Right lung (tissue), 5 donors: ENCODE measurements around the gene LRRC8C. TPM values are rescaled to one million over a fixed set of nuclear protein-coding genes. Genes with fewer than 3 reads are reported as not detected.
"Not testable (repeated sequence)": the region's sequence is repeated elsewhere in the genome, so short reads cannot be mapped to it uniquely, and the experiment has no call there.

ENCODE experiments used
- DNase-seq, 2 donors: peaks; one replicate each; pipeline ENCODE4 v3.0.0-alpha.2; 2013
- polyA plus RNA-seq, 5 donors: library from polyadenylated mRNA; unstranded; fragments of 120-200 nt; gene quantifications; one replicate each; pipeline versions ENCODE4 v1.2.1 to v1.2.3, GENCODE V29; 2013; ENCODE audit warnings: inconsistent platforms in 1 of 5, low replicate concordance in 1 of 5; ENCODE audit not compliant: insufficient read length in 5 of 5, insufficient read depth in 1 of 5

Gene LRRC8C
- polyA plus RNA-seq, 5 donors = 5.5 to 10.4 (median 8.3) TPM

GRCh38 chr1:89606227-89606980 lies 26.5 kb upstream of the LRRC8C start:
- no peak for DNase-seq

GRCh38 chr1:89607156-89607555 lies 25.8 kb upstream of the LRRC8C start:
- no peak for DNase-seq

- no peak for DNase-seq
Measured at GRCh38 chr1:89607586-89608318, 25.2 kb upstream of the LRRC8C start.

- no peak for DNase-seq
Measured at GRCh38 chr1:89608319-89608983, 24.5 kb upstream of the LRRC8C start.

- DNase-seq = no peak
Measured at GRCh38 chr1:89608984-89609725, 23.8 kb upstream of the LRRC8C start.

- no peak for DNase-seq
Measured at GRCh38 chr1:89609781-89610456, 23.0 kb upstream of the LRRC8C start.

- no peak for DNase-seq
Measured at GRCh38 chr1:89610457-89611011, 22.4 kb upstream of the LRRC8C start.

GRCh38 chr1:89611721-89612120 lies 21.2 kb upstream of the LRRC8C start:
- no peak for DNase-seq

- DNase-seq = no peak
Measured at GRCh38 chr1:89613928-89614327, 19.0 kb upstream of the LRRC8C start.

GRCh38 chr1:89615676-89616598 lies 17.0 kb upstream of the LRRC8C start:
- no peak for DNase-seq

GRCh38 chr1:89616844-89617627 lies 15.9 kb upstream of the LRRC8C start:
- DNase-seq = no peak

GRCh38 chr1:89620664-89621063 lies 12.3 kb upstream of the LRRC8C start:
- DNase-seq = no peak

- DNase-seq = no peak
Measured at GRCh38 chr1:89622895-89623294, 10.0 kb upstream of the LRRC8C start.

GRCh38 chr1:89624314-89624713 lies 8.6 kb upstream of the LRRC8C start:
- DNase-seq = no peak

- DNase-seq = no peak
Measured at GRCh38 chr1:89624715-89625323, 8.1 kb upstream of the LRRC8C start.

GRCh38 chr1:89627596-89627962 lies 5.3 kb upstream of the LRRC8C start:
- DNase-seq = no peak

- DNase-seq = no peak
Measured at GRCh38 chr1:89629146-89629545, 3.8 kb upstream of the LRRC8C start.

- not testable (repeated sequence) for DNase-seq
Measured at GRCh38 chr1:89629600-89629999, 3.3 kb upstream of the LRRC8C start.

GRCh38 chr1:89630048-89630447 lies 2.9 kb upstream of the LRRC8C start:
- DNase-seq = no peak
